Liver (tissue), 9 donors: Measurements from ENCODE around the gene MYADML2. TPM values are rescaled to one million over a fixed set of nuclear protein-coding genes. Genes with fewer than 3 reads are reported as not detected.

ENCODE experiments used
- DNase-seq: peaks from one replicate; pipeline ENCODE4 v3.0.0-alpha.2; 2017; ENCODE audit warnings: low spot score
- H3K27ac ChIP-seq, 2 donors: one replicate each; pipeline ENCODE4 v1.7.0; 2013; ENCODE audit warnings: inconsistent platforms in 2 of 2, low read length in 2 of 2, control low read depth in 1 of 2, low read depth in 1 of 2, mild to moderate bottlenecking in 1 of 2
- H3K27me3 ChIP-seq, 4 donors: one replicate each; pipeline versions ENCODE4 v1.6.1 to v1.7.0; 2013; ENCODE audit warnings: low read length in 3 of 4, inconsistent platforms in 1 of 4, mild to moderate bottlenecking in 1 of 4, moderate library complexity in 1 of 4; ENCODE audit not compliant: control insufficient read depth in 4 of 4, insufficient read depth in 4 of 4
- H3K36me3 ChIP-seq, 4 donors: one replicate each; pipeline versions ENCODE4 v1.6.1 to v1.7.0; 2013; ENCODE audit warnings: low read length in 3 of 4, mild to moderate bottlenecking in 3 of 4, low read depth in 1 of 4, moderate library complexity in 1 of 4; ENCODE audit not compliant: control insufficient read depth in 4 of 4, insufficient read depth in 3 of 4
- H3K4me1 ChIP-seq, 4 donors: one replicate each; pipeline versions ENCODE4 v1.6.1 to v1.7.0; 2013; ENCODE audit warnings: low read length in 3 of 4, mild to moderate bottlenecking in 3 of 4, moderate library complexity in 1 of 4; ENCODE audit not compliant: control insufficient read depth in 4 of 4, insufficient read depth in 4 of 4
- H3K4me3 ChIP-seq, 3 donors: one replicate each; pipeline versions ENCODE4 v1.6.1 to v1.7.0; 2013; ENCODE audit warnings: low read length in 3 of 3, control low read depth in 1 of 3, low read depth in 1 of 3, mild to moderate bottlenecking in 1 of 3
- H3K9ac ChIP-seq, 2 donors: one replicate each; pipeline ENCODE4 v1.7.0; 2013; ENCODE audit warnings: low read length in 2 of 2, mild to moderate bottlenecking in 2 of 2, moderate library complexity in 2 of 2, control low read depth in 1 of 2, low read depth in 1 of 2
- H3K9me3 ChIP-seq, 4 donors: one replicate each; pipeline versions ENCODE4 v1.6.1 to v1.7.0; 2013; ENCODE audit warnings: low read length in 3 of 4; ENCODE audit not compliant: control insufficient read depth in 4 of 4
- CTCF ChIP-seq: fragments of 150-350 bp; IDR thresholded peaks from 2 replicates; pipeline ENCODE4 v1.5.1; 2017; ENCODE audit warnings: improper control_type of control experiment, low read depth, low read length; ENCODE audit not compliant: missing input control
- EGR1 ChIP-seq, 2 donors: IDR thresholded peaks; 2 replicates each; pipeline ENCODE4 v1.6.1; 2016 to 2018; ENCODE audit warnings: antibody characterized with exemption in 2 of 2, low read depth in 2 of 2
- FOXA1 ChIP-seq: IDR thresholded peaks from 2 replicates; pipeline ENCODE4 v1.6.1; 2016; ENCODE audit warnings: antibody characterized with exemption
- FOXA2 ChIP-seq: IDR thresholded peaks from 2 replicates; pipeline ENCODE4 v1.6.1; 2016; ENCODE audit warnings: antibody characterized with exemption
- GABPA ChIP-seq, 2 donors: IDR thresholded peaks in 1 of 2; conservative IDR thresholded peaks in 1 of 2; 2 replicates each; pipeline ENCODE4 v1.6.1; 2016; ENCODE audit warnings: antibody characterized with exemption in 2 of 2, mild to moderate bottlenecking in 1 of 2, moderate library complexity in 1 of 2
- HNF4A ChIP-seq, 2 donors: conservative IDR thresholded peaks; 2 replicates each; pipeline ENCODE4 v1.6.1; 2016; ENCODE audit warnings: antibody characterized with exemption in 2 of 2, mild to moderate bottlenecking in 2 of 2
- HNF4G ChIP-seq: IDR thresholded peaks from 2 replicates; pipeline ENCODE4 v1.6.1; 2016; ENCODE audit warnings: antibody characterized with exemption
- JUND ChIP-seq, 2 donors: IDR thresholded peaks; 2 replicates each; pipeline ENCODE4 v1.6.1; 2016; ENCODE audit warnings: antibody characterized with exemption in 2 of 2
- MAX ChIP-seq: IDR thresholded peaks from 2 replicates; pipeline ENCODE4 v1.6.1; 2016; ENCODE audit warnings: antibody characterized with exemption
- NR2F2 ChIP-seq: IDR thresholded peaks from 2 replicates; pipeline ENCODE4 v1.6.1; 2016; ENCODE audit warnings: antibody characterized with exemption
- RAD21 ChIP-seq, 2 donors: IDR thresholded peaks; 2 replicates each; pipeline ENCODE4 v1.6.1; 2016; ENCODE audit warnings: antibody characterized with exemption in 2 of 2, mild to moderate bottlenecking in 2 of 2
- REST ChIP-seq: IDR thresholded peaks from 2 replicates; pipeline ENCODE4 v1.6.1; 2016; ENCODE audit warnings: antibody characterized with exemption, mild to moderate bottlenecking
- RXRA ChIP-seq, 2 donors: IDR thresholded peaks; 2 replicates each; pipeline ENCODE4 v1.6.1; 2017 to 2018; ENCODE audit warnings: antibody characterized with exemption in 2 of 2, mild to moderate bottlenecking in 1 of 2
- SP1 ChIP-seq: IDR thresholded peaks from 2 replicates; pipeline ENCODE4 v1.6.1; 2018; ENCODE audit warnings: antibody characterized with exemption, mild to moderate bottlenecking
- TAF1 ChIP-seq: conservative IDR thresholded peaks from 2 replicates; pipeline ENCODE4 v1.6.1; 2016; ENCODE audit warnings: antibody characterized with exemption, mild to moderate bottlenecking
- YY1 ChIP-seq: IDR thresholded peaks from 2 replicates; pipeline ENCODE4 v1.6.1; 2016; ENCODE audit warnings: antibody characterized with exemption, mild to moderate bottlenecking
- ZBTB33 ChIP-seq: IDR thresholded peaks from 2 replicates; pipeline ENCODE4 v1.6.1; 2016; ENCODE audit warnings: antibody characterized with exemption
- WGBS: extraction: QIAGEN DNeasy Blood & Tissue Kit; methylation state at CpG from one replicate; pipeline ENCODE4 v1.1.7; 2013; 5-methylcytosine and 5-hydroxymethylcytosine counted together
- polyA plus RNA-seq, 2 donors: library from polyadenylated mRNA; stranded (reverse) in 1 of 2; unstranded in 1 of 2; fragments of 200-250 nt in 1 of 2; fragments of >200 nt in 1 of 2; fragmentation: Nextera tagmentation in 1 of 2; extraction: Ambion mirVana in 1 of 2; gene quantifications; one replicate each; pipeline versions ENCODE4 v1.2.1 to v1.2.3, GENCODE V29; 2013 to 2015
- total RNA-seq, 2 donors: library from RNA; depleted of rRNA; stranded (reverse); fragments of >200 nt; gene quantifications; one replicate each; pipeline ENCODE4 v1.2.3, GENCODE V29; 2014
- TF ChIP-seq, protein P1 (sequence below): IDR thresholded peaks from 2 replicates; pipeline ENCODE4 v1.6.1; 2016; ENCODE audit warnings: antibody characterized with exemption
- donor health status: healthy.
- donor health status: healthy.
- donor health status: healthy.
- donor health status: healthy.
- donor health status: healthy.

MYADML2 gene
- total and polyA plus RNA-seq, 4 donors, result not detected

DNA sequence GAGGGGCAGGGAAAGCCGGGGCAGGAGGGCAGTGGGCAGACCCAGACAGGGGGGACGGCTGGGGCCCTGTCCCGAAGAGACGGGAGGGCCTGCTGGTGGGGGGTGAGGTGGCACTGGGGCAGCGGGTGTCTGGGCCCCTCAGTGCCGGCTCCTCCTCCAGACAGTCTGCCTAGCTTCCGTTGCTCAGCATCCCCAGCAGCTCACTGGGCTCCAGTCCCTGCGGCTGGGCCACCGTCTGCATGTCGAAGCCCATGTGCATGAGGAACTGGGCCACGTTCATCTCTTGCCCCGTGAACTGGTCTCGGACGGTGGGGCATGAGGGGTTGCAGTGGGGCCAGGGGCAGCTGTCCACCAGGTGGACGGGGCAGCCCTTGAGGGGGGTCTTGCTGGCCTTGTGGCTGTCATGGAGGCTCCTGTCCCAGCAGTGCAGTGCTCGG lies 5.8 kb upstream of the MYADML2 start:
- TF ChIP-seq TAF1 (no peak), FOXA1 (no peak), RXRA (IDR thresholded peaks at IDR 0.05) (no peak), JUND (IDR thresholded peaks at IDR 0.05) (no peak), GABPA (IDR thresholded peaks at IDR 0.05 in 1 of 2, conservative IDR thresholded peaks at IDR 0.05 in 1 of 2) (no peak), RAD21 (IDR thresholded peaks at IDR 0.05) (no peak), HNF4A (conservative IDR thresholded peaks at IDR 0.05) (no peak), ZBTB33 (no peak), YY1 (no peak), EGR1 (IDR thresholded peaks at IDR 0.05; ENCODE audit: low read depth in 2 of 2) (no peak), MAX (no peak), NR2F2 (no peak), HNF4G (no peak), SP1 (no peak), CTCF (no peak), FOXA2 (no peak)
- TF ChIP-seq, protein P1, sequence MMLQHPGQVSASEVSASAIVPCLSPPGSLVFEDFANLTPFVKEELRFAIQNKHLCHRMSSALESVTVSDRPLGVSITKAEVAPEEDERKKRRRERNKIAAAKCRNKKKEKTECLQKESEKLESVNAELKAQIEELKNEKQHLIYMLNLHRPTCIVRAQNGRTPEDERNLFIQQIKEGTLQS, result no peak
- H3K4me3 ChIP-seq, result no peak overlapping the region
- no peaks in the 10 kb centered on the region for H3K27me3 ChIP-seq
- no peaks in the 10 kb centered on the region for H3K9me3 ChIP-seq
- no peaks in the 10 kb centered on the region for H3K36me3 ChIP-seq
- H3K9ac ChIP-seq, result no peak overlapping the region
- H3K27ac ChIP-seq, result no peak overlapping the region
- no peaks in the 10 kb centered on the region for H3K4me1 ChIP-seq
- WGBS, result 89% methylated on average over 16 of the region's 16 CpGs
- no peak for DNase-seq

GRCh38 chr17:81951785-81952684 lies 5.0 kb upstream of the MYADML2 start:
- no peak overlapping the region for H3K9ac ChIP-seq
- WGBS, result 67% methylated on average over 13 of the region's 13 CpGs
- no peak for DNase-seq
- no peaks in the 10 kb centered on the region for H3K36me3 ChIP-seq
- H3K27me3 ChIP-seq, result no peaks in the 10 kb centered on the region
- TF ChIP-seq NR2F2 (no peak), RAD21 (IDR thresholded peaks at IDR 0.05) (no peak), FOXA1 (no peak), JUND (IDR thresholded peaks at IDR 0.05) (no peak), ZBTB33 (no peak), REST (no peak)
- TF ChIP-seq, protein P1, result no peak
- H3K9me3 ChIP-seq, result no peaks in the 10 kb centered on the region
- H3K27ac ChIP-seq, result no peak overlapping the region
- no peaks in the 10 kb centered on the region for H3K4me1 ChIP-seq
- no peak overlapping the region for H3K4me3 ChIP-seq
